Neural progenitor cell (in vitro differentiated cells): ENCODE results near the gene DRC3. TPM values are rescaled to one million over a fixed set of nuclear protein-coding genes. Genes with fewer than 3 reads are reported as not detected.

ENCODE experiments used
- DNase-seq: peaks from one replicate; pipeline ENCODE4 v3.0.0-alpha.2; 2016; ENCODE audit warnings: low spot score
- H2AFZ ChIP-seq: fragments of 200-600 bp; sonication (generic); replicated peaks from 2 replicates; pipeline ENCODE4 v1.6.1; 2016; ENCODE audit warnings: antibody characterized with exemption
- H3F3A ChIP-seq: fragments of 200-600 bp; sonication (generic); 2 replicates; pipeline ENCODE4 v1.6.1; 2016; ENCODE audit warnings: antibody characterized with exemption, low read depth
- H3K27ac ChIP-seq: fragments of 200-600 bp; sonication (generic); 2 replicates; pipeline ENCODE4 v1.5.1; 2016; ENCODE audit warnings: mild to moderate bottlenecking
- H3K27me3 ChIP-seq: fragments of 200-600 bp; sonication (generic); 2 replicates; pipeline ENCODE4 v1.6.1; 2016; ENCODE audit warnings: mild to moderate bottlenecking, moderate library complexity
- H3K36me3 ChIP-seq: fragments of 200-600 bp; sonication (generic); 2 replicates; pipeline ENCODE4 v1.5.1; 2016
- H3K4me1 ChIP-seq: fragments of 200-600 bp; sonication (generic); 2 replicates; pipeline ENCODE4 v1.6.1; 2016; ENCODE audit warnings: mixed run types
- H3K4me2 ChIP-seq: fragments of 200-600 bp; sonication (generic); 2 replicates; pipeline ENCODE4 v1.6.1; 2016
- H3K4me3 ChIP-seq: fragments of 200-600 bp; sonication (generic); 2 replicates; pipeline ENCODE4 v1.5.1; 2016
- H3K79me2 ChIP-seq: fragments of 200-600 bp; sonication (generic); 2 replicates; pipeline ENCODE4 v1.6.1; 2016; ENCODE audit warnings: low read depth
- H3K9ac ChIP-seq: fragments of 200-600 bp; sonication (generic); 2 replicates; pipeline ENCODE4 v1.6.1; 2016
- H3K9me3 ChIP-seq: fragments of 200-600 bp; sonication (generic); 2 replicates; pipeline ENCODE4 v1.5.1; 2016; ENCODE audit warnings: low read depth
- H4K20me1 ChIP-seq: fragments of 200-600 bp; sonication (generic); 2 replicates; pipeline ENCODE4 v1.6.1; 2016; ENCODE audit warnings: low read depth
- H3K27ac Mint-ChIP-seq: 3 replicates; pipeline ENCODE4 v1.8.0; 2021; ENCODE audit warnings: mixed read lengths
- H3K27me3 Mint-ChIP-seq: 2 replicates; pipeline ENCODE4 v1.8.0; 2022; ENCODE audit warnings: low read depth, mild to moderate bottlenecking, inconsistent platforms, moderate library complexity, mixed read lengths; ENCODE audit not compliant: insufficient read depth
- H3K36me3 Mint-ChIP-seq: 3 replicates; pipeline ENCODE4 v1.8.0; 2021; ENCODE audit warnings: mixed read lengths
- H3K4me1 Mint-ChIP-seq: 3 replicates; pipeline ENCODE4 v1.8.0; 2021; ENCODE audit warnings: mixed read lengths
- H3K4me3 Mint-ChIP-seq: 3 replicates; pipeline ENCODE4 v1.8.0; 2021; ENCODE audit warnings: mild to moderate bottlenecking, moderate library complexity, mixed read lengths
- H3K9me3 Mint-ChIP-seq: 3 replicates; pipeline ENCODE4 v1.8.0; 2020; ENCODE audit warnings: mixed read lengths
- EZH2 ChIP-seq: fragments of 200-600 bp; sonication (generic); IDR thresholded peaks from 2 replicates; pipeline ENCODE4 v1.6.1; 2017; ENCODE audit warnings: antibody characterized with exemption, mild to moderate bottlenecking, moderate library complexity
- EZH2phosphoT487 ChIP-seq: fragments of 200-600 bp; sonication (generic); IDR thresholded peaks from 2 replicates; pipeline ENCODE4 v1.6.1; 2017; ENCODE audit warnings: antibody characterized with exemption
- total RNA-seq: library from RNA; depleted of rRNA; stranded (reverse); fragments of >200 nt; gene quantifications from 2 replicates; pipeline ENCODE4 v1.2.3, GENCODE V29; 2015; ENCODE audit warnings: low replicate concordance
- TF ChIP-seq, protein P1 (sequence below): fragments of 200-600 bp; sonication (generic); IDR thresholded peaks from 2 replicates; pipeline ENCODE4 v1.5.1; 2017; ENCODE audit warnings: antibody characterized with exemption, mild to moderate bottlenecking

DRC3 gene
- total RNA-seq, 1 donor from 2014 or later = 0.07 TPM

DNA sequence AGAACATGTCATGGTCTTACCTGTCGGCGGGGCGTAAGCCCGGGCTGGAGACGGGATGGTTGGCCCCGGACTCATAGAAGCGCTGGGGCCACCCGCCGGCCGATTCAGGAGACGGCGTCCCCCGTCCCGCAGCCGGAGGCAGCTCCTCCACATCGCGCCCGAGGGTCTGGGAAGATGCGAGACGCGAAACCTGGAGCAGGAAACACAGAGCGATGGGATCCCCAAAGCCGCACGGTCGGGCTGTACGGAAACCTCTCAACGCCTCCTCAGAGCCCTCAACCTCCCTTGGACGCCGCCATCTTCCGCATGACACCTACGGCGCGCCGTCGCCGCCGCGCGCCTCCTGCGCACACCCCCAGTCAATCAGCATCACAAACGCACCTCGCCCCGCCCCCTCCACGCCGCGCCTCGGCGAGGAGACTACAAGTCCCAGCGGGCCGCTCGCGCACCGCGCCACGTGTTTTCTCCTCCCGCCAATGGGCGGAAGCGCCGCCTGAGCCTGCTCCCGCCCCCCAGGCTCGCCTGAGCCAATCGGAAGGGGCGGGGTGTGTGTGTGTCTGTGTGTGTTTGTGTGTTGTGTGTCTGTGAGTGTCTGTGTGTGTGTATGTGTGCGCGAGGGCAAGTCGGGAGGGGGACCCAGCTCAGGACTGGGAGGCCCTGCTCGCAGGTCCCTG, 66.3 kb downstream of the DRC3 start, which contains the start of the genes ATPAF2 and GID4:
ATPAF2 (minus strand) TSS at position 308 of the 674 bp plus-strand sequence; CDS start at position 153, 155 bp downstream.
GID4 (plus strand) TSS at position 548 of the 674 bp plus-strand sequence; CDS start at position 605, 57 bp downstream.
- H3K9me3 ChIP-seq = no peaks in the 10 kb centered on the region
- peak within 1 kb of the TSS; percentile 73 for H3K9ac ChIP-seq
- Mint-ChIP-seq H3K4me1 (peaks cover 40% of the 10 kb centered on the region), H3K27ac (peak within 1 kb of the TSS; percentile 33), H3K36me3 (no peaks in the 10 kb centered on the region), H3K9me3 (no peaks in the 10 kb centered on the region), H3K27me3 (peaks cover 5% of the 10 kb centered on the region), H3K4me3 (peak within 1 kb of the TSS; percentile 97)
- H3K27me3 ChIP-seq = no peaks in the 10 kb centered on the region
- peaks cover 33% of the 10 kb centered on the region for H4K20me1 ChIP-seq
- peaks cover 6% of the 10 kb centered on the region for H3F3A ChIP-seq
- no peak within 1 kb of the TSS for H3K27ac ChIP-seq
- H3K4me1 ChIP-seq = peaks cover 7% of the 10 kb centered on the region
- peak; percentile 100 for DNase-seq
- H2AFZ ChIP-seq = peak within 1 kb of the TSS; percentile 94
- H3K4me2 ChIP-seq = peak within 1 kb of the TSS; percentile 98
- peaks cover 38% of the 10 kb centered on the region for H3K79me2 ChIP-seq
- H3K36me3 ChIP-seq = no peaks in the 10 kb centered on the region
- H3K4me3 ChIP-seq = peak within 1 kb of the TSS; percentile 81
- TF ChIP-seq EZH2phosphoT487 (no peak), EZH2 (no peak)
- TF ChIP-seq, protein P1, sequence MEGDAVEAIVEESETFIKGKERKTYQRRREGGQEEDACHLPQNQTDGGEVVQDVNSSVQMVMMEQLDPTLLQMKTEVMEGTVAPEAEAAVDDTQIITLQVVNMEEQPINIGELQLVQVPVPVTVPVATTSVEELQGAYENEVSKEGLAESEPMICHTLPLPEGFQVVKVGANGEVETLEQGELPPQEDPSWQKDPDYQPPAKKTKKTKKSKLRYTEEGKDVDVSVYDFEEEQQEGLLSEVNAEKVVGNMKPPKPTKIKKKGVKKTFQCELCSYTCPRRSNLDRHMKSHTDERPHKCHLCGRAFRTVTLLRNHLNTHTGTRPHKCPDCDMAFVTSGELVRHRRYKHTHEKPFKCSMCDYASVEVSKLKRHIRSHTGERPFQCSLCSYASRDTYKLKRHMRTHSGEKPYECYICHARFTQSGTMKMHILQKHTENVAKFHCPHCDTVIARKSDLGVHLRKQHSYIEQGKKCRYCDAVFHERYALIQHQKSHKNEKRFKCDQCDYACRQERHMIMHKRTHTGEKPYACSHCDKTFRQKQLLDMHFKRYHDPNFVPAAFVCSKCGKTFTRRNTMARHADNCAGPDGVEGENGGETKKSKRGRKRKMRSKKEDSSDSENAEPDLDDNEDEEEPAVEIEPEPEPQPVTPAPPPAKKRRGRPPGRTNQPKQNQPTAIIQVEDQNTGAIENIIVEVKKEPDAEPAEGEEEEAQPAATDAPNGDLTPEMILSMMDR = peak; percentile 12

DNA sequence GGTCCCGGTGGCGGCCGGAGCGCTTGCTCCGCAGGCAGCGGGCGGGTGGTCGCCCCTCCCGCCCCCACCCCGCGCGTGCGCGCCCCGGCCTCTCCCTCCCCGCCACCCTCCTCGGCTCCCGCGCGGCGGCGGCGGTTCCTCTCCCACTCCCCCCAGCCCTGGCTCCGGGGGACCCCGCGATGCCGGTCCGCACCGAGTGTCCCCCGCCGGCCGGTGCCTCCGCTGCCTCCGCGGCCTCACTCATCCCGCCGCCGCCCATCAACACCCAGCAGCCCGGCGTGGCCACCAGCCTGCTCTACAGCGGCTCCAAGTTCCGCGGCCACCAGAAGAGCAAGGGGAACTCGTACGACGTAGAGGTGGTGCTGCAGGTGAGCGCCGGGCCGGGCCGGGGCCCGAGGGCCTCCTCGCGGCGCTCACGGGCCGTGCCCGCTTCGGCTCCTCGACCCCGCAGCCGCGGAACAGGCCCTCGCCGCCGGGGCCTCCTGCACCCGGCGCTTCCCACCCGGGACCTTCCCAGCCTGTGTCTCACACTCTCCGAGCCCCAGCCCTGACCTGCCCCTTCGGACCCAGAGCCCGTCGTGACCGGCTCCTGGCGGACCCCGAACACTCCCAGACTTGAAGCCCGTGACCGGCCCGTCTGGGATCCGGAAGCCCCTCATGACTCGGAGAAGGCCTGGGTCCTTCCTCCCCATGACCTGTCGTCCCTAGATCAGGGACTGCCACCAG, 67.0 kb downstream of the DRC3 start:
- no peaks in the 10 kb centered on the region for H3K9me3 ChIP-seq
- peak overlapping the region; percentile 73 for H3K9ac ChIP-seq
- peak overlapping the region; percentile 81 for H3K4me3 ChIP-seq
- H4K20me1 ChIP-seq = peaks cover 33% of the 10 kb centered on the region
- peak; percentile 78 for DNase-seq
- H3K27ac Mint-ChIP-seq = no peak overlapping the region
- H3K9me3 Mint-ChIP-seq = no peaks in the 10 kb centered on the region
- peaks cover 6% of the 10 kb centered on the region for H3F3A ChIP-seq
- H3K79me2 ChIP-seq = peaks cover 38% of the 10 kb centered on the region
- peak overlapping the region; percentile 97 for H3K4me3 Mint-ChIP-seq
- H3K4me1 Mint-ChIP-seq = peaks cover 40% of the 10 kb centered on the region
- H3K27me3 Mint-ChIP-seq = peaks cover 5% of the 10 kb centered on the region
- peaks cover 7% of the 10 kb centered on the region for H3K4me1 ChIP-seq
- no peak overlapping the region for H3K27ac ChIP-seq
- H3K27me3 ChIP-seq = no peaks in the 10 kb centered on the region
- TF ChIP-seq EZH2phosphoT487 (peak; percentile 30), EZH2 (no peak)
- TF ChIP-seq, protein P1 = no peak
- H3K4me2 ChIP-seq = peak overlapping the region; percentile 98
- peaks cover under 1% of the 10 kb centered on the region for H3K36me3 Mint-ChIP-seq
- H2AFZ ChIP-seq = peak overlapping the region; percentile 90
- no peaks in the 10 kb centered on the region for H3K36me3 ChIP-seq

DNA sequence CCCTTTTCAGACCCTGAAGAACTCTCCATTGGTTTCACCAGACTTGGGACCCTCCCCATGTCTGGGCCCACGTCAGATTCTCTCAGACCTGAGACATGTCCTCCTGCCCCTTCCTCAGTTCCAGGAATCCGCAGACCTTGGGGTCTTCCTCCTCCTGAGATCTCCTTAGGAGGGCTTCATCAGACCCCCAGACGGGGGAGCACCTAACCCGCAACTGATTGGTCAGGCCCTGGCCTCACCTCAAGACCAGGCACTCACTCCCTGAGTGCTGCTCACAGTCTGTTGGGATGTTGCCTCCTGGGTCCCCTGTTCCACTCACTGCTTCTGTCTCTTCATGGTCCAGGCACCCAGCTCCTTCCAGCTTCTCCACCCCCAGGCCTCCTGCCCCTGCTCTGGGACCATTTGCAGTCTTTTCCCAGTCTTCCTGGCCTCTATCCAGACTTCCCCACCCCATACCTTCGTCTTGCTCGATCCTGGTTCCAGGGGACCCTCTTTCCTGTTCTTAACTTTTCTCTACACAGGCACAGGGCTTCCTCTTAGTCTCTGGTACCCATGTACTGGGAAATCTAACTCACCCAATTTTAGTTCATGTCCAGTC, 67.7 kb downstream of the DRC3 start:
- TF ChIP-seq, protein P1 = no peak
- Histone ChIP-seq H4K20me1 (peaks cover 33% of the 10 kb centered on the region), H3F3A (peaks cover 6% of the 10 kb centered on the region), H2AFZ (peak overlapping the region; percentile 90), H3K36me3 (no peaks in the 10 kb centered on the region), H3K79me2 (peaks cover 38% of the 10 kb centered on the region), H3K9ac (peak overlapping the region; percentile 73), H3K4me3 (peak overlapping the region; percentile 81), H3K27ac (no peak overlapping the region), H3K4me2 (peak overlapping the region; percentile 98), H3K4me1 (peaks cover 7% of the 10 kb centered on the region), H3K27me3 (no peaks in the 10 kb centered on the region), H3K9me3 (no peaks in the 10 kb centered on the region)
- Mint-ChIP-seq H3K9me3 (no peaks in the 10 kb centered on the region), H3K27me3 (peaks cover 5% of the 10 kb centered on the region), H3K36me3 (peaks cover 1% of the 10 kb centered on the region), H3K4me1 (peaks cover 40% of the 10 kb centered on the region), H3K27ac (no peak overlapping the region), H3K4me3 (peak overlapping the region; percentile 95)
- DNase-seq = peak; percentile 43
